ENCODE measurements around the gene DIRAS3.

Gene DIRAS3

GRCh38 chr1:68046423-68046822 is 4.0 kb downstream of the DIRAS3 start:
- Histone ChIP-seq H3K27me3 (ENCODE audit: insufficient read depth, poor library complexity, severe bottlenecking) (peaks cover 16% of the 10 kb centered on the region), H3K27ac (ENCODE audit: poor library complexity, severe bottlenecking) (no peak overlapping the region), H3K9me3 (ENCODE audit: severe bottlenecking) (no peaks in the 10 kb centered on the region), H3K4me1 (ENCODE audit: insufficient read depth, poor library complexity, severe bottlenecking) (no peaks in the 10 kb centered on the region), H3K4me3 (ENCODE audit: severe bottlenecking) (no peak overlapping the region), H3K36me3 (ENCODE audit: low read depth) (no peaks in the 10 kb centered on the region)
- no peak for ATAC-seq (ENCODE audit: low read depth)
- TF ChIP-seq, protein P1, sequence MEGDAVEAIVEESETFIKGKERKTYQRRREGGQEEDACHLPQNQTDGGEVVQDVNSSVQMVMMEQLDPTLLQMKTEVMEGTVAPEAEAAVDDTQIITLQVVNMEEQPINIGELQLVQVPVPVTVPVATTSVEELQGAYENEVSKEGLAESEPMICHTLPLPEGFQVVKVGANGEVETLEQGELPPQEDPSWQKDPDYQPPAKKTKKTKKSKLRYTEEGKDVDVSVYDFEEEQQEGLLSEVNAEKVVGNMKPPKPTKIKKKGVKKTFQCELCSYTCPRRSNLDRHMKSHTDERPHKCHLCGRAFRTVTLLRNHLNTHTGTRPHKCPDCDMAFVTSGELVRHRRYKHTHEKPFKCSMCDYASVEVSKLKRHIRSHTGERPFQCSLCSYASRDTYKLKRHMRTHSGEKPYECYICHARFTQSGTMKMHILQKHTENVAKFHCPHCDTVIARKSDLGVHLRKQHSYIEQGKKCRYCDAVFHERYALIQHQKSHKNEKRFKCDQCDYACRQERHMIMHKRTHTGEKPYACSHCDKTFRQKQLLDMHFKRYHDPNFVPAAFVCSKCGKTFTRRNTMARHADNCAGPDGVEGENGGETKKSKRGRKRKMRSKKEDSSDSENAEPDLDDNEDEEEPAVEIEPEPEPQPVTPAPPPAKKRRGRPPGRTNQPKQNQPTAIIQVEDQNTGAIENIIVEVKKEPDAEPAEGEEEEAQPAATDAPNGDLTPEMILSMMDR (IDR thresholded peaks at IDR 0.05; ENCODE audit: poor library complexity, severe bottlenecking), result no peak
- DNase-seq (ENCODE audit: low spot score), result no peak

GRCh38 chr1:68045511-68046180 is 4.8 kb downstream of the DIRAS3 start:
- Histone ChIP-seq H3K4me3 (ENCODE audit: severe bottlenecking) (no peak overlapping the region), H3K27ac (ENCODE audit: poor library complexity, severe bottlenecking) (no peak overlapping the region), H3K9me3 (ENCODE audit: severe bottlenecking) (no peaks in the 10 kb centered on the region), H3K36me3 (ENCODE audit: low read depth) (no peaks in the 10 kb centered on the region), H3K27me3 (ENCODE audit: insufficient read depth, poor library complexity, severe bottlenecking) (peaks cover 12% of the 10 kb centered on the region), H3K4me1 (ENCODE audit: insufficient read depth, poor library complexity, severe bottlenecking) (no peaks in the 10 kb centered on the region)
- DNase-seq (ENCODE audit: low spot score), result no peak
- no peak for ATAC-seq (ENCODE audit: low read depth)
- TF ChIP-seq, protein P1 (IDR thresholded peaks at IDR 0.05; ENCODE audit: poor library complexity, severe bottlenecking), result no peak

DNA sequence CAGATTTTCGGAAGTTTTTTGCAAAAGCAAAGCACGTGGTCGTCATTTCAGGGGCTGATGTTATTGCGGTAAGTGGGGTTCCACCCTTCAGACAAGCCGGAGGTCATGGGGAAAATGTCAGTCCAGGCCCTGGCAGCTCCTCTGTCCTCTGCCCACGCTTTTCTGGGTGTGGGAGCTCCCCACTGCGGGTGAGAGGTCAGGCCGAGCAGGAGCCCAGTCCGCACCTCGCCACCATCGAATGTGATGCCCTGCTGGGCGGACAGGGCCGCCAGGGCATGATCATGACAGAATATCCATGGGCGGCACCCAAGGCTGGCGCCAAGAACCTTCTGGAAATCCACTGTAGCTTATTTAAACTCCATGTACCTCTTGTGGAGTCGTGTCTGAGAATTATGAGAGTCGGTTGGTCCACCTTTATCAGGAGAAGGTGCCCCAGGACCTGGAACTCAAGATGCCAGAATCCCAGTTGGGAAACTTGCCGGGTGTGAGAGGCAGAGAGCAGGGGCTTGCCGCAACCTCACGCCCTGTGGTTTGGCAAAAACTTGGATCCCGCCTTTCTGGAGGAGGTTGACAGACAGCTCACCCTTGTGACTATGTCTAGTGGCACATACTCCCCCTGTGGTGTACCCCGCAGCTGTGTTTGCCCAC is 6.9 kb downstream of the DIRAS3 start:
- H3K4me3 ChIP-seq (ENCODE audit: severe bottlenecking), result no peak overlapping the region
- H3K27me3 ChIP-seq (ENCODE audit: insufficient read depth, poor library complexity, severe bottlenecking), result no peaks in the 10 kb centered on the region
- ATAC-seq (ENCODE audit: low read depth), result no peak
- H3K36me3 ChIP-seq (ENCODE audit: low read depth), result no peaks in the 10 kb centered on the region
- no peak overlapping the region for H3K27ac ChIP-seq (ENCODE audit: poor library complexity, severe bottlenecking)
- H3K4me1 ChIP-seq (ENCODE audit: insufficient read depth, poor library complexity, severe bottlenecking), result no peaks in the 10 kb centered on the region
- TF ChIP-seq, protein P1 (IDR thresholded peaks at IDR 0.05; ENCODE audit: poor library complexity, severe bottlenecking), result no peak
- DNase-seq (ENCODE audit: low spot score), result no peak
- H3K9me3 ChIP-seq (ENCODE audit: severe bottlenecking), result no peaks in the 10 kb centered on the region

- Histone ChIP-seq H3K36me3 (ENCODE audit: low read depth) (no peaks in the 10 kb centered on the region), H3K9me3 (ENCODE audit: severe bottlenecking) (no peaks in the 10 kb centered on the region), H3K27me3 (ENCODE audit: insufficient read depth, poor library complexity, severe bottlenecking) (no peaks in the 10 kb centered on the region), H3K4me1 (ENCODE audit: insufficient read depth, poor library complexity, severe bottlenecking) (no peaks in the 10 kb centered on the region), H3K4me3 (ENCODE audit: severe bottlenecking) (no peak overlapping the region), H3K27ac (ENCODE audit: poor library complexity, severe bottlenecking) (no peak overlapping the region)
- TF ChIP-seq, protein P1 (IDR thresholded peaks at IDR 0.05; ENCODE audit: poor library complexity, severe bottlenecking), result no peak
- DNase-seq (ENCODE audit: low spot score), result no peak
- no peak for ATAC-seq (ENCODE audit: low read depth)
Observed at GRCh38 chr1:68036946-68037345, 13.5 kb downstream of the DIRAS3 start.

- H3K27me3 ChIP-seq (ENCODE audit: insufficient read depth, poor library complexity, severe bottlenecking), result no peaks in the 10 kb centered on the region
- no peak overlapping the region for H3K4me3 ChIP-seq (ENCODE audit: severe bottlenecking)
- no peak for DNase-seq (ENCODE audit: low spot score)
- H3K36me3 ChIP-seq (ENCODE audit: low read depth), result no peaks in the 10 kb centered on the region
- no peaks in the 10 kb centered on the region for H3K9me3 ChIP-seq (ENCODE audit: severe bottlenecking)
- H3K27ac ChIP-seq (ENCODE audit: poor library complexity, severe bottlenecking), result no peak overlapping the region
- ATAC-seq (ENCODE audit: low read depth), result no peak
- no peaks in the 10 kb centered on the region for H3K4me1 ChIP-seq (ENCODE audit: insufficient read depth, poor library complexity, severe bottlenecking)
- TF ChIP-seq, protein P1 (IDR thresholded peaks at IDR 0.05; ENCODE audit: poor library complexity, severe bottlenecking), result no peak
Observed at GRCh38 chr1:68029444-68029843, 21.0 kb downstream of the DIRAS3 start.

Data from RWPE2 (cell line).